Mesenchymal stem cell (in vitro differentiated cells and primary cell): ENCODE data around the gene VPS4B.

Experiments
- DNase-seq: peaks from one replicate; pipeline ENCODE4 v3.0.0-alpha.2; 2013
- H2AFZ ChIP-seq: one replicate; pipeline ENCODE4 v1.6.1; 2013; ENCODE audit warnings: low read depth, mild to moderate bottlenecking, control low read depth, inconsistent platforms, low read length, moderate library complexity
- H2AK5ac ChIP-seq: 2 replicates; pipeline ENCODE4 v1.6.1; 2013; ENCODE audit warnings: low read length, moderate library complexity, mild to moderate bottlenecking, inconsistent platforms; ENCODE audit not compliant: severe bottlenecking
- H2BK120ac ChIP-seq: one replicate; pipeline ENCODE4 v1.6.1; 2013; ENCODE audit warnings: low read depth, mild to moderate bottlenecking, inconsistent platforms, low read length, moderate library complexity
- H2BK12ac ChIP-seq, 2 experiments: one replicate each; pipeline ENCODE4 v1.6.1; 2013; ENCODE audit warnings: inconsistent platforms in 2 of 2, low read length in 2 of 2, mild to moderate bottlenecking in 2 of 2, moderate library complexity in 2 of 2, control low read depth in 1 of 2
- H2BK15ac ChIP-seq: one replicate; pipeline ENCODE4 v1.6.1; 2013; ENCODE audit warnings: mild to moderate bottlenecking, low read depth, inconsistent platforms; ENCODE audit not compliant: poor library complexity, severe bottlenecking
- H2BK5ac ChIP-seq: 2 replicates; pipeline ENCODE4 v1.6.1; 2013; ENCODE audit warnings: low read depth, mild to moderate bottlenecking, low read length, control low read depth, inconsistent platforms; ENCODE audit not compliant: poor library complexity, severe bottlenecking
- H3K14ac ChIP-seq, 2 experiments: one replicate each; pipeline ENCODE4 v1.6.1; 2013; ENCODE audit warnings: inconsistent platforms in 2 of 2, low read length in 2 of 2, control low read depth in 1 of 2, mild to moderate bottlenecking in 1 of 2, moderate library complexity in 1 of 2
- H3K18ac ChIP-seq, 2 experiments: one replicate each; pipeline ENCODE4 v1.6.1; 2013; ENCODE audit warnings: inconsistent platforms in 2 of 2, low read length in 2 of 2, control low read depth in 1 of 2, low read depth in 1 of 2, mild to moderate bottlenecking in 1 of 2
- H3K23ac ChIP-seq, 2 experiments: one replicate each; pipeline ENCODE4 v1.6.1; 2013; ENCODE audit warnings: inconsistent platforms in 2 of 2, low read length in 2 of 2, mild to moderate bottlenecking in 2 of 2, moderate library complexity in 2 of 2, control low read depth in 1 of 2
- H3K27ac ChIP-seq: 2 replicates; pipeline ENCODE4 v1.5.1; 2013; ENCODE audit warnings: mild to moderate bottlenecking, moderate library complexity, low read length, control low read depth, inconsistent platforms; ENCODE audit not compliant: poor library complexity, severe bottlenecking
- H3K27me3 ChIP-seq, 2 experiments: 2 replicates each; pipeline versions ENCODE4 v1.6.1 to v1.7.0; 2013; ENCODE audit warnings: low read length in 2 of 2, mild to moderate bottlenecking in 2 of 2, moderate library complexity in 2 of 2, control low read depth in 1 of 2, inconsistent platforms in 1 of 2; ENCODE audit not compliant: control insufficient read depth in 1 of 2, insufficient read depth in 1 of 2
- H3K36me3 ChIP-seq, 2 experiments: 2 replicates each; pipeline versions ENCODE4 v1.6.1 to v1.7.0; 2013; ENCODE audit warnings: low read length in 2 of 2, control low read depth in 1 of 2, inconsistent platforms in 1 of 2, low read depth in 1 of 2, mild to moderate bottlenecking in 1 of 2; ENCODE audit not compliant: insufficient read depth in 2 of 2, control insufficient read depth in 1 of 2
- H3K4ac ChIP-seq, 2 experiments: one replicate each; pipeline ENCODE4 v1.6.1; 2013; ENCODE audit warnings: inconsistent platforms in 2 of 2, low read length in 2 of 2, mild to moderate bottlenecking in 2 of 2, moderate library complexity in 2 of 2, control low read depth in 1 of 2, low read depth in 1 of 2
- H3K4me1 ChIP-seq: 2 replicates; pipeline ENCODE4 v1.6.1; 2013; ENCODE audit warnings: low read depth, low read length, control low read depth; ENCODE audit not compliant: control insufficient read depth, insufficient read depth
- H3K4me2 ChIP-seq: 2 replicates; pipeline ENCODE4 v1.6.1; 2013; ENCODE audit warnings: low read length, mild to moderate bottlenecking, inconsistent platforms; ENCODE audit not compliant: poor library complexity, severe bottlenecking
- H3K4me3 ChIP-seq, 2 experiments: 2 replicates each; pipeline versions ENCODE4 v1.5.1 to v1.7.0; 2013; ENCODE audit warnings: low read length in 2 of 2, mild to moderate bottlenecking in 2 of 2, control low read depth in 1 of 2, low read depth in 1 of 2; ENCODE audit not compliant: insufficient read depth in 1 of 2
- H3K79me1 ChIP-seq: replicated peaks from 2 replicates; pipeline ENCODE4 v1.6.1; 2013; ENCODE audit warnings: mild to moderate bottlenecking, control low read depth, low read length, inconsistent platforms; ENCODE audit not compliant: poor library complexity, severe bottlenecking
- H3K9ac ChIP-seq: 2 replicates; pipeline ENCODE4 v1.7.0; 2013; ENCODE audit warnings: mild to moderate bottlenecking, low read length, moderate library complexity
- H3K9me3 ChIP-seq: 2 replicates; pipeline ENCODE4 v1.7.0; 2013; ENCODE audit warnings: mild to moderate bottlenecking, low read length; ENCODE audit not compliant: control insufficient read depth
- H4K8ac ChIP-seq: one replicate; pipeline ENCODE4 v1.6.1; 2013; ENCODE audit warnings: inconsistent platforms, mild to moderate bottlenecking, low read length, moderate library complexity
- H4K91ac ChIP-seq: one replicate; pipeline ENCODE4 v1.6.1; 2013; ENCODE audit warnings: mild to moderate bottlenecking, low read length, inconsistent platforms
- WGBS: methylation state at CpG from one replicate; pipeline ENCODE4 v1.1.7; 2013; ENCODE audit warnings: mixed read lengths; 5-methylcytosine and 5-hydroxymethylcytosine counted together

The VPS4B gene

DNA sequence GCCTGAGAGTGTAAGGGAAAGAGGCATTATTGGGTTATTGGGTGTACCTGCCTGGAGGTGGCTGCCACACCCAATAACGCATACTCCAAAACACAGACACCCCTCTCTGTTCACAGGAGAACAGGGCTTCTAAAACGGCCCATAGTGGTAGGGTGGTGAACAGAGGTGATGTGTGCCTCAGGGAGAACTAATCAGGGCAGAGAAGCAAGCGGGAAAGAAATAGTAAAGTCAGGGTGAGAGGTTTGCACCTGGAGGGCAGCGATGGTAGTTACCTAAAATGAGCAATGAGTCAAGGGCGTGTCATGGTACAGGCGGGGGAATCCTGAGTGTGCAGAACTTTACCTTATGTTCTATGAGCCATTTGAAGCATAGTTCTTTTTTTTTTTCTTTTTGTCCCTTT lies 21.6 kb upstream of the VPS4B start:
- Histone ChIP-seq H3K36me3 (no peaks in the 10 kb centered on the region), H3K9ac (no peak overlapping the region), H3K27me3 (no peaks in the 10 kb centered on the region), H2BK12ac (no peak overlapping the region), H2BK120ac (no peak overlapping the region), H3K27ac (no peak overlapping the region), H4K8ac (no peak overlapping the region), H3K9me3 (no peaks in the 10 kb centered on the region), H2BK15ac (no peak overlapping the region), H3K23ac (no peak overlapping the region), H2BK5ac (no peak overlapping the region), H3K4ac (no peak overlapping the region), H3K4me2 (no peak overlapping the region), H3K79me1 (no peaks in the 10 kb centered on the region), H3K14ac (peak overlapping the region in 1 of 2 experiments; percentile 70), H2AK5ac (no peak overlapping the region), H3K4me3 (no peak overlapping the region), H3K4me1 (no peaks in the 10 kb centered on the region), H4K91ac (no peak overlapping the region), H2AFZ (no peak overlapping the region), H3K18ac (no peak overlapping the region)
- no peak for DNase-seq
- WGBS = 93% methylated on average over 5 of the region's 6 CpGs

DNA sequence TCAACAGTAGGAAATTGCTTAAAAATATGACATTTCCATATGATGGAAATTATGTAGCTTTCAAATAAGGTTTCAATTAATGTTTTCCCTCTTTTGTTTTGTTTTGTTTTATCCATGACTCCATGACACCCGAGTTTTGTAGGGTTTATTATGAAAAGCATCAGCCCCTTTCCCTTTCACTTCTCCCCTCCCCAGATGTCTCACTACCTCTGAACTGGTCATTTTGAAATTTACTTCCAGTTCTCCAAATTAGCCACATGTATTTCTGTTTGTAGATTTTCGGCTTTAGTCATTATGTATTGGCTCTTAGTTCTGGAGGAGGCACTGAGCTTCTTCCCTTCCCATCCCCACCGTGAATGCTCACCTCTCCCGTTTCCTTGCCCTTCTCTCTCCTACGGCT lies 18.6 kb upstream of the VPS4B start:
- H3K4me1 ChIP-seq = no peaks in the 10 kb centered on the region
- no peak overlapping the region for H3K23ac ChIP-seq
- no peaks in the 10 kb centered on the region for H3K27me3 ChIP-seq
- no peaks in the 10 kb centered on the region for H3K79me1 ChIP-seq
- 96% methylated on average over 5 of the region's 5 CpGs for WGBS
- no peak overlapping the region for H2BK12ac ChIP-seq
- no peak overlapping the region for H3K4ac ChIP-seq
- H2AFZ ChIP-seq = no peak overlapping the region
- H3K27ac ChIP-seq = no peak overlapping the region
- H2AK5ac ChIP-seq = no peak overlapping the region
- no peaks in the 10 kb centered on the region for H3K9me3 ChIP-seq
- no peak overlapping the region for H4K8ac ChIP-seq
- no peak overlapping the region for H4K91ac ChIP-seq
- H3K9ac ChIP-seq = peak overlapping the region; percentile 40
- H3K14ac ChIP-seq = no peak overlapping the region
- H3K4me2 ChIP-seq = no peak overlapping the region
- H2BK15ac ChIP-seq = no peak overlapping the region
- no peak for DNase-seq
- H3K36me3 ChIP-seq = no peaks in the 10 kb centered on the region
- no peak overlapping the region for H2BK5ac ChIP-seq
- no peak overlapping the region for H3K18ac ChIP-seq
- H2BK120ac ChIP-seq = no peak overlapping the region
- H3K4me3 ChIP-seq = peak overlapping the region in 1 of 2 experiments; percentile 19

DNA sequence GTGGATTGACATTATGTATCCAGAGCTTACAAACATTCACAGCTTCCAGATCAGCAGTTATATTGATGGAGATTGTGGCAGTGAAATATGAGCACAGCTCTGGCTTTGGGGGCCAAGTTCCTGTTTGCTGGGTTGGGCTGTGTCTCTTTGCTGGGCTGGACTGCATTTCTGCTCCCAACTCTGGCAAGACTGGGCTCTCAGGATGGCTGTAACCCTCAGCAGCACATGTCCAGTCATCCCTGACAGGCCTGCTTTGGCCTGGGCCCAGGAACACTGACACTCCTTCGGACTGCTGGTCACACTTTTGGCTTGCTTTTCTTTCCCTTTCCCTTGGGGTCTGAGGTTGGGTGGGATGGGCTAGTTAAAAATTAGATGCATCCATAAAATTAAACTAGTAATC lies 17.9 kb upstream of the VPS4B start:
- Histone ChIP-seq H4K8ac (no peak overlapping the region), H3K27ac (no peak overlapping the region), H3K9me3 (no peaks in the 10 kb centered on the region), H3K4me1 (no peaks in the 10 kb centered on the region), H3K4me3 (peak overlapping the region in 1 of 2 experiments; percentile 19), H3K23ac (no peak overlapping the region), H3K18ac (no peak overlapping the region), H3K14ac (no peak overlapping the region), H3K36me3 (no peaks in the 10 kb centered on the region), H2BK5ac (no peak overlapping the region), H2BK120ac (no peak overlapping the region), H2BK12ac (no peak overlapping the region), H3K79me1 (no peaks in the 10 kb centered on the region), H3K9ac (peak overlapping the region; percentile 40), H2BK15ac (no peak overlapping the region), H3K27me3 (peaks cover 0 to 4% of the 10 kb centered on the region in 2 experiments), H2AFZ (no peak overlapping the region), H4K91ac (no peak overlapping the region), H3K4me2 (no peak overlapping the region), H2AK5ac (no peak overlapping the region), H3K4ac (no peak overlapping the region)
- no CpG with 5 or more reads among the region's 1 CpG for WGBS
- no peak for DNase-seq

DNA sequence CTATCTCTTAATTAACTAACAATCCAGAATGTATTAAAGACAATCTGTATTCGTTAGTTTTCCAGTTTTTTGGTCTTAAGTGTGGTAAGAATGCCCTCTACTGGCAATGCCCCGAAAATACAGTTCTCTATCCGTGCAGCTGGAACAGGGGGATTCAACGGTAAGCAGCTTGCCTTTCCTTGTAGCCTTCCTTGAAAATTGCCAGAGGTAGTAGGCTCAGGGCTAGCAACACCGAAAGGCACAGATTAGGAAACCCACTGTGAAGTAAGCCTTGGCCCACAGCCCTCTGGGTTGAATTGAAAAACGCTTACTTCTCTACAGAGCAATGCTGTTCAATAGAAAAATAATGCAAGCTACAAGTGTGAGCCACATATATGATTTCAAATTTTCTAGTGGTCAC lies 17.1 kb upstream of the VPS4B start:
- Histone ChIP-seq H3K9ac (peak overlapping the region; percentile 40), H2BK12ac (no peak overlapping the region), H2BK120ac (no peak overlapping the region), H3K36me3 (no peaks in the 10 kb centered on the region), H2AK5ac (no peak overlapping the region), H4K8ac (no peak overlapping the region), H3K27me3 (peaks cover 0 to 11% of the 10 kb centered on the region in 2 experiments), H4K91ac (no peak overlapping the region), H3K4me2 (no peak overlapping the region), H3K4me1 (no peaks in the 10 kb centered on the region), H3K9me3 (no peaks in the 10 kb centered on the region), H3K18ac (no peak overlapping the region), H3K4me3 (no peak overlapping the region), H3K4ac (no peak overlapping the region), H3K27ac (no peak overlapping the region), H3K14ac (no peak overlapping the region), H2AFZ (no peak overlapping the region), H3K23ac (no peak overlapping the region), H3K79me1 (no peaks in the 10 kb centered on the region), H2BK15ac (no peak overlapping the region), H2BK5ac (no peak overlapping the region)
- 5% methylated on average over 5 of the region's 6 CpGs for WGBS
- peak; percentile 72 for DNase-seq
